Measurements from ENCODE around the gene TESPA1.

DNA sequence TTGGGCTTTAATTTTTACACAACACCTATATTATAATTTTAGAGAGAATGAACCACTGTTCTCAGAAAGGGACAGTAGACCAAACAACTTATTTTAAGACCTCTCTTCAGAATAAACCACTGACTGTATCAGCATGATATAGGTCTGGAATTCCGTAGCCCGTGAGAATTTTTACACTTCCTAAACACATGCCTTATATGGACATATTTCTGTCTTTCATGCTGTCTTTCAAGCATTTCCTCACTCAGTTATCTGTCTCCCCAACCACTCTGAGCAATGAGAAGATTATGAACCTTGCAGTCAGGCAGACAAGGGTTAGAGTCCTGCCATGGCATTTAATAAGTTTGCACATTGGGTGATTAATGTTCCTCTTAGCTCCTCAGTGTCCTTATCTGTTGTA is 17.8 kb upstream of the TESPA1 start:
- TF ChIP-seq, protein P1, sequence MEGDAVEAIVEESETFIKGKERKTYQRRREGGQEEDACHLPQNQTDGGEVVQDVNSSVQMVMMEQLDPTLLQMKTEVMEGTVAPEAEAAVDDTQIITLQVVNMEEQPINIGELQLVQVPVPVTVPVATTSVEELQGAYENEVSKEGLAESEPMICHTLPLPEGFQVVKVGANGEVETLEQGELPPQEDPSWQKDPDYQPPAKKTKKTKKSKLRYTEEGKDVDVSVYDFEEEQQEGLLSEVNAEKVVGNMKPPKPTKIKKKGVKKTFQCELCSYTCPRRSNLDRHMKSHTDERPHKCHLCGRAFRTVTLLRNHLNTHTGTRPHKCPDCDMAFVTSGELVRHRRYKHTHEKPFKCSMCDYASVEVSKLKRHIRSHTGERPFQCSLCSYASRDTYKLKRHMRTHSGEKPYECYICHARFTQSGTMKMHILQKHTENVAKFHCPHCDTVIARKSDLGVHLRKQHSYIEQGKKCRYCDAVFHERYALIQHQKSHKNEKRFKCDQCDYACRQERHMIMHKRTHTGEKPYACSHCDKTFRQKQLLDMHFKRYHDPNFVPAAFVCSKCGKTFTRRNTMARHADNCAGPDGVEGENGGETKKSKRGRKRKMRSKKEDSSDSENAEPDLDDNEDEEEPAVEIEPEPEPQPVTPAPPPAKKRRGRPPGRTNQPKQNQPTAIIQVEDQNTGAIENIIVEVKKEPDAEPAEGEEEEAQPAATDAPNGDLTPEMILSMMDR (IDR thresholded peaks at IDR 0.05; ENCODE audit: low read depth, low read length, poor library complexity, severe bottlenecking) = no peak
- no peak for TF ChIP-seq EZH2phosphoT487 (IDR thresholded peaks at IDR 0.05; ENCODE audit: borderline replicate concordance, low read length)

Measured in DOHH2 (cell line).